Measurements from ENCODE around the gene INSL3.

- no peak for TF ChIP-seq POLR2A (IDR thresholded peaks at IDR 0.05)
- TF ChIP-seq CTCF (IDR thresholded peaks at IDR 0.05), result no peak
These were observed 13.5 kb downstream of the INSL3 start for GRCh38 chr19:17807731-17808316.
